T-helper 1 cell (primary cell): ENCODE results near the gene ACSL1.
"Not testable (repeated sequence)": the region's sequence is repeated elsewhere in the genome, so short reads cannot be mapped to it uniquely, and the experiment has no call there.

ENCODE experiments used
- DNase-seq, 5 donors: peaks; one replicate each; pipeline ENCODE4 v3.0.0-alpha.2; 2012 to 2020
- total RNA-seq, 4 donors: gene quantifications; one replicate each; lab custom pipeline; 2026; lab: John Stamatoyannopoulos, UW

Gene ACSL1
- total RNA-seq: 17.6 to 36.7 (median 27.6) reads per million in 4 donors

GRCh38 chr4:184825896-184826690, at the start of gene ACSL1:
Gene ACSL1 (minus strand): TSS chr4:184825968. CDS start chr4:184803514, 22,454 bp downstream.
- peak; percentile 64 to 84 (median 69) for DNase-seq

GRCh38 chr4:184873054-184873453, 47.3 kb upstream of the ACSL1 start:
- DNase-seq: no peak

- DNase-seq: no peak
Observed at GRCh38 chr4:184870718-184871117, 45.0 kb upstream of the ACSL1 start.

- DNase-seq: no peak
Observed at GRCh38 chr4:184868623-184869022, 42.9 kb upstream of the ACSL1 start.

GRCh38 chr4:184863916-184864315, 38.1 kb upstream of the ACSL1 start:
- no peak for DNase-seq

- no peak for DNase-seq
Observed at GRCh38 chr4:184861047-184861446, 35.3 kb upstream of the ACSL1 start.

- DNase-seq: no peak
Observed at GRCh38 chr4:184860018-184860779, 34.4 kb upstream of the ACSL1 start.

GRCh38 chr4:184857441-184858121, 31.8 kb upstream of the ACSL1 start:
- no peak for DNase-seq

- DNase-seq: no peak
Observed at GRCh38 chr4:184856277-184856609, 30.5 kb upstream of the ACSL1 start.

- DNase-seq: peak in 1 of 5 donors; percentile 20
Observed at GRCh38 chr4:184854673-184855072, 28.9 kb upstream of the ACSL1 start.

GRCh38 chr4:184853436-184853835, 27.7 kb upstream of the ACSL1 start:
- DNase-seq: no peak

GRCh38 chr4:184851886-184852285, 26.1 kb upstream of the ACSL1 start:
- DNase-seq: no peak

GRCh38 chr4:184851200-184851541, 25.4 kb upstream of the ACSL1 start:
- peak in 1 of 5 donors; percentile 53 for DNase-seq

GRCh38 chr4:184850431-184851199, 24.8 kb upstream of the ACSL1 start:
- DNase-seq: no peak

- DNase-seq: no peak
Observed at GRCh38 chr4:184850018-184850417, 24.2 kb upstream of the ACSL1 start.

GRCh38 chr4:184849185-184849584, 23.4 kb upstream of the ACSL1 start:
- DNase-seq: peak in 1 of 5 donors; percentile 41

- peak in 1 of 5 donors; percentile 53 for DNase-seq
Observed at GRCh38 chr4:184848510-184848909, 22.7 kb upstream of the ACSL1 start.

GRCh38 chr4:184846531-184846930, 20.8 kb upstream of the ACSL1 start:
- no peak for DNase-seq

GRCh38 chr4:184845367-184846021, 19.7 kb upstream of the ACSL1 start:
- DNase-seq: no peak

- DNase-seq: no peak
Observed at GRCh38 chr4:184844742-184845141, 19.0 kb upstream of the ACSL1 start.

GRCh38 chr4:184843984-184844554, 18.3 kb upstream of the ACSL1 start:
- no peak for DNase-seq

GRCh38 chr4:184839075-184839399, 13.3 kb upstream of the ACSL1 start:
- not testable (repeated sequence) for DNase-seq
